Naive thymus-derived CD4-positive, alpha-beta T cell (primary cell): Measurements from ENCODE around the gene ACD. TPM values are rescaled to one million over a fixed set of nuclear protein-coding genes. Genes with fewer than 3 reads are reported as not detected.
"Not testable (repeated sequence)": the region's sequence is repeated elsewhere in the genome, so short reads cannot be mapped to it uniquely, and the experiment has no call there.

ENCODE experiments used
- ATAC-seq: fragments of 150-1000 bp; cut with Tn5 transposase; 2 replicates; pipeline ENCODE4 v1.10.0; 2021; ENCODE audit warnings: mild to moderate bottlenecking, moderate library complexity
- CTCF ChIA-PET: fragments of 350-600 bp; sonication (Branson Sonifier 250); formaldehyde crosslinking; loops from one replicate; lab custom pipeline; 2021; ENCODE audit warnings: antibody characterized with exemption; lab: Charles Lee
- POLR2A ChIA-PET: fragments of 350-600 bp; sonication (Branson Sonifier 250); formaldehyde crosslinking; loops from one replicate; lab custom pipeline; 2021; ENCODE audit warnings: antibody characterized with exemption, inconsistent platforms; lab: Charles Lee
- DNase-seq, 9 donors: peaks; one replicate each; pipeline versions ENCODE4 v3.0.0 to v3.0.0-alpha.2; 2020 to 2022; ENCODE audit warnings: mixed read lengths in 1 of 9
- H3K27ac ChIP-seq: one replicate; pipeline ENCODE4 v1.7.0; 2013; ENCODE audit warnings: mild to moderate bottlenecking, low read depth, low read length, moderate library complexity
- H3K27me3 ChIP-seq, 2 donors: one replicate each; pipeline ENCODE4 v1.7.0; 2013; ENCODE audit warnings: low read length in 2 of 2, mild to moderate bottlenecking in 2 of 2, moderate library complexity in 2 of 2; ENCODE audit not compliant: control insufficient read depth in 2 of 2, insufficient read depth in 2 of 2
- H3K36me3 ChIP-seq, 3 experiments: 1 replicate in 2 of 3; 2 replicates in 1 of 3; pipeline ENCODE4 v1.7.0; 2013; ENCODE audit warnings: low read length in 3 of 3, mild to moderate bottlenecking in 3 of 3, moderate library complexity in 1 of 3; ENCODE audit not compliant: insufficient read depth in 3 of 3, control insufficient read depth in 2 of 3
- H3K4me1 ChIP-seq, 2 donors: one replicate each; pipeline ENCODE4 v1.7.0; 2013; ENCODE audit warnings: low read length in 2 of 2, mild to moderate bottlenecking in 2 of 2, moderate library complexity in 1 of 2; ENCODE audit not compliant: control insufficient read depth in 2 of 2, insufficient read depth in 2 of 2
- H3K4me3 ChIP-seq: 2 replicates; pipeline ENCODE4 v1.7.0; 2013; ENCODE audit warnings: mild to moderate bottlenecking, low read length
- H3K9me3 ChIP-seq, 3 experiments: 1 replicate in 2 of 3; 2 replicates in 1 of 3; pipeline ENCODE4 v1.7.0; 2013; ENCODE audit warnings: low read length in 3 of 3; ENCODE audit not compliant: control insufficient read depth in 2 of 3
- H3K27ac Mint-ChIP-seq, 9 donors: one replicate each; pipeline ENCODE4 v1.8.0; 2020 to 2022; ENCODE audit warnings: mixed read lengths in 9 of 9, mild to moderate bottlenecking in 8 of 9, moderate library complexity in 5 of 9, inconsistent platforms in 2 of 9
- H3K27me3 Mint-ChIP-seq, 5 donors: one replicate each; pipeline ENCODE4 v1.8.0; 2021 to 2022; ENCODE audit warnings: mixed read lengths in 5 of 5, mild to moderate bottlenecking in 1 of 5
- H3K36me3 Mint-ChIP-seq, 5 donors: one replicate each; pipeline ENCODE4 v1.8.0; 2020 to 2022; ENCODE audit warnings: mixed read lengths in 5 of 5, mild to moderate bottlenecking in 3 of 5, inconsistent platforms in 1 of 5
- H3K4me1 Mint-ChIP-seq, 7 donors: one replicate each; pipeline ENCODE4 v1.8.0; 2020 to 2022; ENCODE audit warnings: mixed read lengths in 7 of 7, mild to moderate bottlenecking in 3 of 7, inconsistent platforms in 1 of 7
- H3K4me3 Mint-ChIP-seq, 10 donors: one replicate each; pipeline ENCODE4 v1.8.0; 2020 to 2022; ENCODE audit warnings: mild to moderate bottlenecking in 10 of 10, mixed read lengths in 10 of 10, moderate library complexity in 6 of 10, inconsistent platforms in 2 of 10
- H3K9me3 Mint-ChIP-seq, 11 donors: one replicate each; pipeline ENCODE4 v1.8.0; 2020 to 2022; ENCODE audit warnings: mixed read lengths in 11 of 11, mild to moderate bottlenecking in 4 of 11, inconsistent platforms in 1 of 11, moderate library complexity in 1 of 11
- intact Hi-C, 2 donors: fragments of 100-400 bp; cut with micrococcal nuclease; formaldehyde crosslinking; loops; one replicate each; pipeline ENCODE4 v1.15.1; 2023
- polyA plus RNA-seq, 2 donors: library from polyadenylated mRNA; unstranded; fragments of 300-500 nt; fragmentation: Illumina TruSeq; gene quantifications; one replicate each; pipeline ENCODE4 v1.2.3, GENCODE V29; 2021
- total RNA-seq, 6 experiments: library from RNA in 5 of 6; stranded (reverse) in 5 of 6; gene quantifications; 1 replicate in 5 of 6; 2 replicates in 1 of 6; pipeline ENCODE4 v1.2.3 and lab custom pipeline; 2021 to 2026

ACD gene
- total and polyA plus RNA-seq, 7 experiments from 2014 or later, result 25.4 to 44.1 (median 33.2) TPM

GRCh38 chr16:67693517-67694285 lies 33.6 kb upstream of the ACD start:
- H3K36me3 Mint-ChIP-seq, result peaks cover 0 to 13% (median 2%) of the 10 kb centered on the region in 5 donors
- H3K4me1 ChIP-seq, DNase-seq, H3K36me3 ChIP-seq, H3K27me3 ChIP-seq, H3K4me3 Mint-ChIP-seq, POLR2A ChIA-PET, intact Hi-C loops, H3K9me3 Mint-ChIP-seq, H3K27me3 Mint-ChIP-seq, H3K9me3 ChIP-seq, CTCF ChIA-PET, H3K27ac ChIP-seq, ATAC-seq, H3K4me3 ChIP-seq: not testable (repeated sequence)
- H3K27ac Mint-ChIP-seq, result peak overlapping the region in 1 of 9 donors; percentile 44
- H3K4me1 Mint-ChIP-seq, result peaks cover 4 to 19% (median 14%) of the 10 kb centered on the region in 7 donors

GRCh38 chr16:67685388-67686112 lies 25.5 kb upstream of the ACD start:
- Mint-ChIP-seq H3K9me3 (no peaks in the 10 kb centered on the region), H3K36me3 (peaks cover 0 to 13% (median 2%) of the 10 kb centered on the region in 5 donors), H3K4me3 (peak overlapping the region in 3 of 10 donors; percentile 9 to 42 (median 32)), H3K27me3 (no peaks in the 10 kb centered on the region), H3K4me1 (peaks cover 0 to 18% (median 11%) of the 10 kb centered on the region in 7 donors), H3K27ac (peak overlapping the region in 8 of 9 donors; percentile 14 to 85 (median 74))
- intact Hi-C loops, result no loop called here
- ChIA-PET POLR2A (no interaction called here), CTCF (interaction anchor here (0.7 to 1.0 kb wide), 2 partner anchors 11 to 56 kb away, joined by 3 read pairs; no protein-coding TSS in a partner anchor)
- Histone ChIP-seq H3K27ac (peak overlapping the region; percentile 45), H3K9me3 (no peaks in the 10 kb centered on the region), H3K4me1 (peaks cover 0 to 7% of the 10 kb centered on the region in 2 donors), H3K4me3 (no peak overlapping the region), H3K36me3 (peaks cover 0 to 23% (median 0%) of the 10 kb centered on the region in 3 experiments), H3K27me3 (no peaks in the 10 kb centered on the region)
- no peak for ATAC-seq
- no peak for DNase-seq

GRCh38 chr16:67683767-67684166 lies 23.7 kb upstream of the ACD start:
- H3K4me1 Mint-ChIP-seq, result peaks cover 0 to 18% (median 11%) of the 10 kb centered on the region in 7 donors
- Histone ChIP-seq H3K27ac (no peak overlapping the region), H3K4me3 (no peak overlapping the region), H3K36me3 (peaks cover 0 to 23% (median 0%) of the 10 kb centered on the region in 3 experiments), H3K9me3 (no peaks in the 10 kb centered on the region), H3K27me3 (no peaks in the 10 kb centered on the region), H3K4me1 (peaks cover 0 to 7% of the 10 kb centered on the region in 2 donors)
- H3K36me3 Mint-ChIP-seq, result peaks cover 0 to 13% (median 2%) of the 10 kb centered on the region in 5 donors
- DNase-seq (no peak), ATAC-seq (no peak)
- CTCF ChIA-PET, result interaction anchor here (0.6 kb wide), 1 partner anchor 18 kb away, joined by 3 read pairs; no protein-coding TSS in a partner anchor
- peak overlapping the region in 2 of 9 donors; percentile 29 to 80 for H3K27ac Mint-ChIP-seq
- peak overlapping the region in 1 of 10 donors; percentile 1 for H3K4me3 Mint-ChIP-seq
- intact Hi-C loops, result no loop called here
- POLR2A ChIA-PET, result interaction anchor here (0.7 to 1.2 kb wide), 3 partner anchors 10 to 35 kb away, joined by 3 read pairs; no protein-coding TSS in a partner anchor
- H3K9me3 Mint-ChIP-seq, result no peaks in the 10 kb centered on the region
- no peaks in the 10 kb centered on the region for H3K27me3 Mint-ChIP-seq

- Histone ChIP-seq H3K27me3 (no peaks in the 10 kb centered on the region), H3K4me1 (peaks cover 0 to 2% of the 10 kb centered on the region in 2 donors), H3K27ac (no peak overlapping the region), H3K4me3 (no peak overlapping the region), H3K9me3 (no peaks in the 10 kb centered on the region), H3K36me3 (peaks cover 0 to 23% (median 0%) of the 10 kb centered on the region in 3 experiments)
- Mint-ChIP-seq H3K9me3 (no peaks in the 10 kb centered on the region), H3K36me3 (peaks cover 0 to 11% (median 2%) of the 10 kb centered on the region in 5 donors), H3K27me3 (no peaks in the 10 kb centered on the region), H3K4me1 (peaks cover 0 to 14% (median 6%) of the 10 kb centered on the region in 7 donors), H3K27ac (peak overlapping the region in 3 of 9 donors; percentile 29 to 51 (median 41)), H3K4me3 (no peak overlapping the region)
- DNase-seq (no peak), ATAC-seq (no peak)
- ChIA-PET CTCF (interaction anchor here (0.7 to 0.9 kb wide), 2 partner anchors 12 to 159 kb away, joined by 3 read pairs; no protein-coding TSS in a partner anchor), POLR2A (interaction anchor here (0.6 to 1.1 kb wide), 3 partner anchors 44 to 199 kb away, joined by 3 to 4 read pairs (median 3); partner anchors contain the start of gene ATP6V0D1)
- intact Hi-C loops, result no loop called here
Observed at GRCh38 chr16:67679935-67680897, 20.2 kb upstream of the ACD start.

- H3K4me1 ChIP-seq, result no peaks in the 10 kb centered on the region
- no peaks in the 10 kb centered on the region for H3K27me3 Mint-ChIP-seq
- intact Hi-C loops, result no loop called here
- peaks cover 0 to 7% (median 0%) of the 10 kb centered on the region in 5 donors for H3K36me3 Mint-ChIP-seq
- no peak for ATAC-seq
- H3K4me3 ChIP-seq, result no peak overlapping the region
- no peaks in the 10 kb centered on the region for H3K9me3 Mint-ChIP-seq
- POLR2A ChIA-PET, result no interaction called here
- no peak for DNase-seq
- peak overlapping the region in 2 of 9 donors; percentile 26 to 49 for H3K27ac Mint-ChIP-seq
- no peaks in the 10 kb centered on the region for H3K27me3 ChIP-seq
- CTCF ChIA-PET, result interaction anchor here (1.5 kb wide), 1 partner anchor 11 kb away, joined by 5 read pairs; no protein-coding TSS in a partner anchor
- H3K4me1 Mint-ChIP-seq, result peaks cover 0 to 8% (median 2%) of the 10 kb centered on the region in 7 donors
- H3K27ac ChIP-seq, result no peak overlapping the region
- no peaks in the 10 kb centered on the region for H3K9me3 ChIP-seq
- H3K36me3 ChIP-seq, result peaks cover 0 to 16% (median 0%) of the 10 kb centered on the region in 3 experiments
- no peak overlapping the region for H3K4me3 Mint-ChIP-seq
Observed at GRCh38 chr16:67678354-67679023, 18.4 kb upstream of the ACD start.
